UCSD-AML1 (cell line): ENCODE results near the gene ASTN2.

ENCODE experiments used
- DNase-seq: peaks from one replicate; lab custom pipeline; 2025; ENCODE audit not compliant: unreplicated experiment; lab: John Stamatoyannopoulos, UW

Gene ASTN2

DNA sequence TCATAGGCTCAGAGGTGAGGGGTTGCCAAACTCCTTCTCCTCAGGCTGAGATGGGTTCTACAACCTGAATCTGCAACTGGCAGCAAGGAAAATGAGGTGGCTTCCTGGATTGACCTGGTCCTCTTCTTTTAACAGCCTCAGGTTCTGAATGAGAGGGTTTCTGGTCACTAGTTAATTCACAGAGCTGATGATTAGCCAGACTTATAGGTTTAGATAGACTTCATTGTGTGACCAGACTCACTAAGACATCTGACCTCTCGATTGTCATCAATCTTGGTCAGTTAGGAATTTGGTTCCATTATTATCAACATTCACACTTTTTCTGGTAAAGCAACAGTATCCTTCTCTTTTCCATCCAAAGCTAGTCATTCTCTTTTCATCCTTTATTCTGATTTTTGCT is 1003.4 kb downstream of the ASTN2 start:
- no peak for DNase-seq

DNA sequence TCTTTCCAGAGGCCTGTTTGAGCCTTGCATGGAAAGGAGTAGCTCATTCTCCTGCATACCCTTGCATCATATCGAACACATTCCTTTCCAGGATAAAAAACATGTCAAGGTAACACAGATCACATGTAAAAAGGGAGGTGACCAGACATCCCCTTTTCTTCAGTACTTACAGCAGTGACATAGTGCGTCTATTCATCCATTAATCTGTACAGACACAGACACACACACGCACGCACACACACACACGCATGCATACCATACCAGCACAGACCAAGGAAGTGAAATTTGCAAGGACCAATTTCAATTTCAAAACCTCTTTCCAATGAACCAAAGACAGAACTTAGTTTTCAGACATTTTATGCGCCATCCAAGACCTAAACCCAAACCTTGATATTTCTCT is 1005.2 kb downstream of the ASTN2 start:
- DNase-seq: no peak

DNA sequence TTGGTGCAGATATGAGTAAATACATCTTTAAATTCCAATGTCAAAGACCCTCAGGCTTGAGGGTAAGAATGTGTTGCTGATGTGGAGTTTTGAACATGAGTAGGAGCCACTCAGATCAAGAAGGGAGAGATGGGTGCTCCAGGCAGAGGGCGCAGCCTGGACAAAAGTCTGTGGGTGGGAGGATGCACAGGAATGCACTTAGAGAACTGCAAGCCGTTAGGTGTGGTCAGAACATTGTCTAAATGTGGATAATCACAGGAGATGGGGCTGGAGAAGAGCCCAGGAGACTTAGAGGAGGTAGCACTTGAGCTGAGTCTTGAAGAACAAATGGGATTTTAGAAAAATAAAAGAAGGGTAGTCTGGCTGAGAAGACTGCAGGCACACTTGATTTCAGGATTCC is 1005.7 kb downstream of the ASTN2 start:
- DNase-seq: no peak

DNA sequence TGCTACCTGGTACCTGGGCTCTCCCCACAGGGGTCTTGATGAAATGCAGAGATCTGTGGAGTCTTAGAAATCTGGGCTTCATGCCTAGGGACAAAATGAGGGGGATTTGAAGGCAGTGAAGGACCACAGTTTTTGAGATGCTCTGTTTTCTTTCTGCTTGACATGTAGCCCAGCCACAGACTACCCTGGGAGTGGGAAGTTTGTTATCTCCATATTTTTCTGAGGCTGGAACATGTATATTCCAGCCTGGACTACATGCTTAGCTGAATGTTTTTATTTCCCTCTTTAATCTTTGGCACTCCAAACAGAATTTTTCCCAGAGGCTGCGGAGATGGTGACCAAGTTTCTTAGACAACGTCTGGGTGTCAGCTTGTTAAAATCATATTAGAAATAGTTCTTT is 1008.4 kb downstream of the ASTN2 start:
- no peak for DNase-seq

DNA sequence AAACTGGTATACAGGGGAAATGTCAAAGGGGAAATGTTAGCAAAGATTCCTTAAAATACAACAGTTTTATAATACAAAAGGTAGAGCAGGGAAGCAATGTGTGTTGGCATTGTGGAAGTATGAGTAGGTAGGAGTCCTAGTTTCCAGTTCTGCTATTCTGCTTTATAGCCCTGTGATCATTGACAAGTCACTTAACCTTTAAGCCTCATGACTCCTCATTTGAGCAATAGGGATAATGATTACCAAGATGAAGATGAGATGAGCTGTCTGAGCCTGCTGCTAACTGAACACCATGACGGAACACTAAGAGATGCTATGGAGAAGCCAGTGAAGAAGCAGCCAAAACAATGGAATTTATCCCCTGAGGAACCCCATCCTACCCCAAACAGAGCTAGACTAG is 1009.5 kb downstream of the ASTN2 start:
- no peak for DNase-seq

DNA sequence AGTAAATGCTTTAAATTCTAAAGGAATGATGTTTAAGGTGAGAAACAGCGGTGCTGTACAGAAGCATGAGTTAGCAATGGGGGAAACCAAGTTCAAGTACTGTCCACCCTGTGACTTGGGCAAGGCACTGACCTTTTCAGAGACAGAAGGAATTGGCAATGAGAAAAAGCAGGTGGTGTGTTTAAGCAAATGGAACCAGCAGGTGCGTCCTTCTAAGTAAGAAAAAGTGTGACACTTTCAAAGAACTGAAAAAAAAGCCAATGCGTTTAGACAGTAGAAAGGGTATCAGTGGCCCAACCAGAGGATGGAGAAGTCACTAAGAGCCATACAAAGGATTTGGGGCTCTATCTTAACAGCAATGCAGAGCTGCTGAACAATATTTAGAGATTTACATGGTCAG is 1010.6 kb downstream of the ASTN2 start:
- DNase-seq: no peak

DNA sequence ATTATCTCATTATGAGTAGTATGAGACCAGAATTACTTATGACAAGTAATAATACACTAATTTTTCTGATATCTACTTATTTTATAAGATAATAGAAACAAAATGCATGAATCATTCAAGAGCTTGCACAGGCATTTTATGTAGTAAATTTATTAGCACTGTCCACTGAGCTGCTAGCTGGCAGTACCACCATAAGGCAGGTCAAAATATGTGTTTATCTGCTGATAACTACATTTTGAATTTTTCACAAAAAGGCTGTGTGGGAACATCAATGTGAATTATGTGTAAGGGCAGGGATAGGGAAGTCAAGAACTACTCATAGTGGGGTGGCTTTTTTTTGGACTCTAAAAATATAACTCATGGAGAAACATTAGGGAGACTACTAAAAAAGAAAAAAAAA is 1011.7 kb downstream of the ASTN2 start:
- no peak for DNase-seq

DNA sequence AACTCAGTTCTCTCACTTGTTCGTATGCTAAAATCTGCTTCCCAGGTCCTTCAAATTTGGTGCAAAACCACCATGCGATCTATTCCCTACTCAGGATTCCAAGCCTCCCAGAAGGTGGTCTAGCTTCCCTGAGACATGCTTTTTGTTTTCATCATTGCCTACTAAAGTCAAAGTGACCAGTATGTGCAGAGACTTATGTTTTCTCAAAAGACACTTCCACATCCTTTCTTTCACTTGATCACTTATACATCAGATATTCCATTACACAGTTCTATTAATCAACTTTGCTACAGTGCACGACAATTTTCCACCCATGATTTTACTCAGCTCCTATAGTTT is 1019.2 kb downstream of the ASTN2 start:
- no peak for DNase-seq

DNA sequence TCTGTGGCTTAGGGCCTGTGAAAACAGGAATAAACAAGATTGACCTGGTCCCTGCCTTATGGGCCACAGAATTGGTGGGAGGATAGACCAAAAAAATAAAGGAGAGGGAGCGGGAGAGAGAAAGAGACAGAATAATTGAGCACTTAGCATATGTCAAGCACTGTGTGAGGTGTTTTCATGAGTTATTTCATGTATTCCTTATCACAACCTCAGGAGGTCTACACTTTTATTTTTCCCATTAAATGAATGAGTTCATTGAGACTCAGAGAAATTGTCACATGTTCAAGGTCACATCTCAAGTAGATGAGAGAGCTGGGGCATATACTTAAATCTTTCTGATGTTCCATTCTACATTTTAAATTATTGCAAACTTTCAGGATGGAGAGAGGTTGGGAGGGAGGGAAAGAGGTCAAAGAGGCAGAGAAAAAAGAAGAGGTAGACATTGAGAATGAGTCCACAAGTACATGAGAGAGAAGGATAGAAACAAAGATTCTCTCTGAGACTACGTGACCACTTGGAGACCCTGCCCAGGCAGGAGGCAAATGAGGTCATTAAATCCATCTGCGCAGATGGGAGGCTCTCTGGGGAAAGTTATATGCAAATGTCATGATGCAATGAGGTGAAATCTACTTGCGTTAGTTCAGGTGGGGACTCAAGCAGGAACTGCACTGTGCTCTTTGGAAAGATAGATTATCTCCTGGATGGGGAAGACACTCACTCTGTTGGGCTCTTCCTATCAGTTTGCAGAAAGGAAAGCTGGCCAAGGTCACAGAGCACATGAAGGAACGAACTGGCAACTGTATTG is 1019.8 kb downstream of the ASTN2 start:
- no peak for DNase-seq

DNA sequence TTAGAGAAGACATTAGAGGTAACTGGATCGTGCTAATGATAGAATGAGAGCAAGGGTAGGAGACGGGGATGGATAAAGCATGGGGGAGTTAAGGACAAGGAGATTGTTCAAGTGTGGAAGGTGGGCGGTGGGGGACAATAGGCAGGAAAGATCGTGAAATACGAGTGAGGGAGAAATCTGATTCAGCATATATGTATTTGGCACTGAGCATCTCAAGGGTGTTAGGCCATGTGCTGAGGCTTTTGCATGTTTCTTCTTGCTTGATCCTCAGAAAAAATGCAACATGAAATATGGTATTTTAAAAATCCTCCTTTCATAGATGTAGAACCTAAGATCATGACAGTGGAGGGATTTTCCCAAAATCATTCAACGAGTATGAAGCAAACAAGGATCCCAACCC is 1020.8 kb downstream of the ASTN2 start:
- no peak for DNase-seq

DNA sequence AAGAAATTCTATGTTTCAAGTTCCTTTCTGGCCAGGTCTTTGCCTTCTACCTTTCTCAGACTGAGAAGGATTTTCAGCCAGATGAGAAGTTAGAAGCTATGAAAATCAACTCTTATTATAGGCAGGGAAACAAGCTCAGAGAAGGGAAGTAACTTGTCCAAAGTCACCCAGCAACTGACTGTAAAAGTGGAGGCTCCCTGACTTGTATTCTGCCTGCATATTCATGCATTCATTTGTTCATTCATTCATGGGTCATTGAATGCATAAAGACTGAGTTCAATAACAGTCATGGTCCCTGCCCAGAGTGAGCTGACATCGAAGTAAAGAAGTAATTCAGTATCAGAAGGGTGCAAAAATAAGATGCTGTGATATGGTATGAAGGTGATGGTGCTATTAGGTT is 1021.7 kb downstream of the ASTN2 start:
- DNase-seq: no peak

DNA sequence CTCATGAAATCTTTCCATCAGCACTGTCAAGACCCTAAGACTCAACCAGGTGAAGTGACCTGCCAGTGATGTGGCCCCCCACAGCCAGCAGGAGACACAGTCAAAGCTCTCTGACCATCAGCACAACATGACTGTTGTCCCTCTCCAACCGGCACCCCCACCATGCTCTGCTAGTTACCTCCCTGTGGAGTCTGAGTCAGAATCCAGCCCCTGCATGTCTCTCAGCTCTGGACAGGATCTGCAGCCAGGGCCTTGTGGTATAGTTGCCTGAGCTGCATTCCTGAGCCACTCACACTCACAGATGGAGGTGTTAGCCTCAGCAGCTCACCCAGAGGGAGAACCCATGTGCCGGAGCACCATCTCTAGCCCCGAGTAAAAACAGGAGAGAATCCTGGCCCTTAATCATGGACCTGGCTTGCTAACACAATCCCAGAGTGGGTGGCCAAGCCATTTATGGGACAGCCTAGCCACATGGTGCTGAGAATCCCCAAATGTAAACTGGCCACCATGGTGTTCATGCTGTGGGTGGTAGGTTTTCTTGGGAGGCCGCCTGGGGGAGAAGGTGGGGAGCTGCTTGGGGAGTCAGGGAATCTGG is 1023.5 kb downstream of the ASTN2 start:
- DNase-seq: no peak

DNA sequence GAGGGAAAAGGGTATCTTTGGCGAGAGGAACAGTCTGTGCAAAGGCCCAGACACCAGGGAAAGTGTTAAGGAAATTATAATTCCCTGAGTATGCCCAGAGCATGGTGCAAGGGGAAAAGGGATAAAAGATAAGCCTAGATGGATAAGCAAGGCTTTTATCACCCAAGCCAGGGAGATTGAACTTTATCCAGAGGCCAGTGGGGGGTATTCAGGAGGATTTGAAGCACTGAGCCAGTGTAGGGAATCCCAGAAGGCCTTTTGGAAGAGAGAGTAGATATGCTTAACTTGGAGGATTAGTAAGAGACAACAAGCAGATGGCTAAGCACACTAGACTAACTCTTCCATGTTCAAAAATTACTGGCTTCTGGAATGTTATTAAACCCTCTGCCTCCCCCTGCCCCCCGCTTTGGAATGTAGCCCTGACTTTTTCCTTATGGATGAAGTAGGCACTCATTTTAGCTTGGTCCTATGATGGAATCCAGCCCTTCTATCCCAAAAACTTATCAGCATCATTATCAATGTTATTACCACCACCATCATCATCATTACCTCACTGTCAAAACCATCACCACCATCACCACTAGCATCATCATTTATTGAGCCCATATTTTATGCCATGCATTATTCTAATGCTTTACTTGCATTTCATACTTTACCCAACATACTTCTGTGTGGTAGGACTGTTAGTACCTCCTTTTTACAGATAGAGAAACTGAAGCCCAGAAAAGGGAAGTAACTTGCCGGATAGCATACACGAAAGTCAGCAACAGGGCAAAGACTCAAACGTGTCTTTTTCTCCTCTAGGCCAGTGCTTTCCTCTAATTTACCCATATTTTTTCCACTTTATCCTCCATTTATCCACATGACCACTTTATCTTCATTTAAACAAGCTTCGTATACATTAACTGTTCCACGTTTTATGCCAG is 1024.3 kb downstream of the ASTN2 start:
- DNase-seq: no peak

DNA sequence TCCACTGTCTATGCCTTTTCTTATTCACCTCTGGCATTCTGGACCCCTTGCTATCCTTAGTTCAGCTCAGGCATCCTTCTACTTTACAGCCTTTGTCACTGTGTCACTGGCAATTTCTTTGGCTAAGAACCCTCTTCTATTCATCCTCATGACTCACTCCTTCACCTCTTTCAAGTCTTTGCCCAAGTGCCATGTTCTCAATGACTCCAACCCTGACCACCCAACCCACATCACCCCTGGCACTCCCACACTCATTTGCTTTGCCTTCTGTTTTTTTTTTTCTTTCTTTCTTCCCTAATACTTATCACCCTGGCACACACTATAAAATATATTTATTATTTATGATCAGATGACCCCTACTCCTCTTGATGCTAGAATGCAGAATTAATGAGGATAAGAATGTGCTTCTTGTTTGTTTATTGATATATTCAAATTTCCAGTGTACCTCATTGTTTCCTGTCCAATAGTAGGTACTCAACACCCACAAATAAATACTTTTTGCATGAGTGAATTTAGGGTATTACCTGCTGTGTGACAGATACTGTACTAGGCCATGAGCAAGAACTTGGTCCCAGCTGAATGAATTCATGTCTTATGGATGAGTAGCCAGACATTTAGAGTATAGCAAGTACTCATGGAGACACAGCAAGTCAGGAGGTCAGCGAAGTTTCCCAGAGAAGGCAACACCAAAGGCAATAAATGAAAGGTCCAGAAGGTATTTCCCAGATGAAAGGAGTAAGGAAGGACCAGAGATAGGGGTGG is 1025.1 kb downstream of the ASTN2 start:
- DNase-seq: no peak

DNA sequence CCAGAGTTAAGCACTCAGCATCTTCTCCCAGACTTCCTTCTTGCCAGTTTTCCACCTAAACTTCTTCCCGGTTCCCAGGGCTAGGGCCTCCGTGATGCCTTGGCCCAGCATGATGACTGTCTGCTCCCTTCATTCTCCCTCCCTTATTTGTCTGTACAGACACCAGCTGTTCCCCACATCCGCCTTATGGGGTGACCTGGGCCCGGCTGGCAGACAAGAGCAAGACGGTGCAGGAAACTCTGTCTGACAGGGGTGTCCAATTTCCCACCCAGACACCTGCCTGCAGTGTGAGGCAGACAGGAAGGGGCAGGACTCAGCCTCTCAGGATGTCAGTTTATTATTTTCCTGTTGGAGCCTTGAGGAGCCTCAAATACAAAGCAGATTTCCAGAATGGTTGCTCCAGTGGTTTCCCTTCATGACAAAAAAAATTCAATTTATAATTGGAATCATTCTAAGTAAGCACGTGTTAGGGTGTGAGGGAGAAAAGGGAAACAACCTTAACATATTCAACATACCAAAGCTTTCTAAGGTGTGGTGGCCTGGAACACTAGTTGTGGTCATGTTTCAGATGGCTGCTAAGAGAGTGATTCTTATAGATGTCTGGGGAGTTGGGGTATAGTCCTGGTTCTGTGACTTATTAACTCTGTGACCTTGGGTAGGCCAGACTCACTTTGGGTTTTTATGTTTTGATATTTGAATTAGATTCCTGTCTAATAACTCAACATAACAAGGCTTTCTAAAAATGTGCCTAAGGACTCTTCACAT is 1026.7 kb downstream of the ASTN2 start:
- no peak for DNase-seq

DNA sequence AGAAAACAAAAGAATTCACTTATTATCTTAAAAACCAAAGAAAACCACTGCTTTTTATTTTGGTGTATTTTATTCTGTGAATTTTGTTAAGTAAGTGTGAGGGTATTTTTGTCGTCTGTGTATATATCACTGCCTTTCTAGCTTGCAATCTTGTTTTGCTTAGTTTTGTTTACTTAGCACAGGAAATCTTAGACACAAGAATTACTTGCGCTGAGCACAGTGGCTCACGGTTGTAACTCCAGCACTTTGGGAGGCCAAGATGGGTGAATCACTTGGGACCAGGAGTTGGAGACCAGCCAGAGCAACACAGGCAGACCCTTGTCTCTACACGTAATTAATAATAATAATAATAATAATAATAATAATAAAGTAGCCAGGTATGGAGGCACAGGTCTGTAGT is 1030.9 kb downstream of the ASTN2 start:
- no peak for DNase-seq

DNA sequence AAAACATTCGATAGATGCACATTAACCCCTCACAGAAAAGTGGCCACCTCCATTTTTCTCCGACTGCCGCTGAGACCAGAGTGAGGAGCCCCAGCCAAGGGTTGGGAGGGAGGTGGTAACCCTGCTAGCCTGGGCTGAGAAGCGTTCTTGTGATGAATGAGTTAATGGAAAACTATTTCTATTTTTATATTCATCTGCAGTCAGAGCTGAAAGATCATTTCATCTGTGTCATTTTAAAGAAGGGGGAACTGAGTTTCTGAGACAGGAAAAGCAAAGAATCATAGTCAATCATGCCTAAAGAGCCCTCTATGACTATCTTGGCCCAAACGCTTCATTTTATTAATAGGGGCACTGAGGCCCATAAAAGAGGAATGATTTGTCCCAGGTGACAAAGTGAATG is 1031.7 kb downstream of the ASTN2 start:
- DNase-seq: no peak

DNA sequence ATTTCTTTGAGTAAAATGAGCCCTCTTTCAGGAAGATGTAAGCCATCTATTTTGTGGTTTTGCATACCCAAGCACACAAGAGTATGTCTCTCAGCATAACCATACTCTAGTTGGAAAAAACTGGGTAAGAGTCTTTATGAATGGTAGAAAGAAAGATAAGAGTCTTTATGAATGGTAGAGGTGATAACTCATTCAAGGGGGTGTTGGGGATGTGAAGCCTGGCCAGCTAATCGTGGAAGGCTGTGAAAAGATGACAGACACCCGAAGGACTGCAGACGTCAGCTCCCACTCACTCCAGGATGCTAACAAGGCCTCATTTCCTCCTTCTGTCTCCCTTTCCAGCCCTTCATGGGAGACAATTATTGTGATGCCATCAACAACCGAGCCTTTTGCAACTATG is 1032.8 kb downstream of the ASTN2 start:
- no peak for DNase-seq

DNA sequence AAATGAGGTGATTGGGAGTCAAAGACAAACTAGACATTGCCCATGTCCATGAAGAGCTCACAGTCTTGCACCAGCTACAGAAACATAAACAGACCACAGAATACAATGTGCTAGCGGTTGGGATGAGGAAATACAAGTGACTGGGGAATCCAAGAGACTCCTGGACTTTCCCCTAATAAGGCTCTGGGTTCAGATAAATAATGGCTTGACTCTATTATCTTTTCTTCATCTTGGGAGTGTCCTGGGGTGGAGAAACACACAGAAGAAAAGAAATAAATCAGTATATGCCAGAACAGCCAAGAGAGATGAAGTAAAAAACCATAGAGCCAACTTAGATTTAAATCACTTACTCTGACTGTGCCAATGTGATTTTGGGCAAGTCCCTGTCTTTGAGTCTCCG is 1033.5 kb downstream of the ASTN2 start:
- no peak for DNase-seq

DNA sequence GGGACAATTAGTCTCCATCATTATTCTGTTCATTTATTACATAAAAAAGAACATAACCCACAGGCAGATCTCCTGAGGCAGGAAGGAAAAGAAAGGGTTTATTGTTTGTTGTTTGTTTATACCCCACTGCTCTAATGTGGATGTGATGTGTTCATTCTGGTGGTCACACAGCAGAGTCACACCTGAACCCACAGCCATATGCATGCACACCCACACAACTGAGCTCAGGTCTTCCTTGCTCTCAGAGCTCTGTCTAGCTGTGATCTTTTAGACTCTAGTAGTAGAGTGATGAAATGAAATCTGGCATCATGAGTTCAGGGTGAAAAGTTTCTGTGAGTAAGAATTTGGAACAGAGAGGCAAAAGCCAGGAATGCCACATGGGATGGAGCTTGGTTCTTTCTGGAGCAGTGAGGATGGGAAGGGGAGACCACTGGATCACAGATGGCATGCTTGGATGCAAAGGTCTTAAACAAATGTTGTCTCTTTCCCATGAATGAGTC is 1034.3 kb downstream of the ASTN2 start:
- DNase-seq: no peak
